Measurements from ENCODE around the gene EXD3.

DNA sequence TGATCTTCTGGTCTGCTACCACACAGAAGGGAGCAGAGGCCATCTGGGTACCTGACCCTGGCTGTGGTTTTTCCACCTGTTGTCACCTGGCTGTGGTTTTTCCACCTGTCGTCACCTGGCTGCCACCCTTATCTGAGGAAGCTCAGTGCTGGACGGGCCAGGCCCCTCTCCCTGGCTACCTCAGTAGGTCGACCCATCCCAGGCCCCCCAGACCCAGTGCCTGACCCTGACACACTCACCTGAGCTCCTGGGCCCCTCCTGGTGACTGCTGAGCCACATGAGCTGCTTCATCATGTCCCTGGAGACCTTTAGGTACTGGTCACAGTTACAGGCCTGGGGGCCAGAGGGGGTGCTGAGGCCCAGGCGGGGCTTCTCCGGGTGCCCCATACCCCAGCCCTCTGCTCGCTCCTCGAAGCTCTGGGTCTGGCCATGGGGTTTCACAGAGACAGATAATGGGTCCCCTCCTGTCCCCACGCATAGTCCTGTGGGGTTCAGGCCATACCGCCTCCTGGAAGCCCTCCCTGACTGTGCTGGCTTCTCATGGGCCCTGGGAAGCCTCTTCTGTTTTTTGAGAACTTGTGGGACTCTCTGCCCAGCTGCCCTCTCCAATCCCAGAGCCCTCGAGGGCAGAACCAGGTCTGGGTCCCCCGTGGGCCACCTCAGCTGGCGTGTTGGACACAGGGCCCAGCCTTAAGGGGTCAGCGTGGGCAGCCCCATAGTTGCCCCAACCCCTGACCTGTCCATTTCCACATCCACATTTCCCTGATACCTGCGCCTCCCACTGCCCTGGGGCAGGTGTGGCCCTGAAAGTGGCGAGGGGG lies 113.4 kb downstream of the EXD3 start:
- no peak for TF ChIP-seq POLR2AphosphoS5 (IDR thresholded peaks at IDR 0.05)
- no peak for TF ChIP-seq CTCF (IDR thresholded peaks at IDR 0.05)
- TF ChIP-seq EP300 (IDR thresholded peaks at IDR 0.05) = no peak
- TF ChIP-seq POLR2A (IDR thresholded peaks at IDR 0.05) = no peak

Measured in stomach (tissue), 4 donors.